ENCODE data around the gene TMEM120B.
A peak's percentile ranks its signal among the peaks of the same experiment; 100 is the strongest.

The TMEM120B gene

DNA sequence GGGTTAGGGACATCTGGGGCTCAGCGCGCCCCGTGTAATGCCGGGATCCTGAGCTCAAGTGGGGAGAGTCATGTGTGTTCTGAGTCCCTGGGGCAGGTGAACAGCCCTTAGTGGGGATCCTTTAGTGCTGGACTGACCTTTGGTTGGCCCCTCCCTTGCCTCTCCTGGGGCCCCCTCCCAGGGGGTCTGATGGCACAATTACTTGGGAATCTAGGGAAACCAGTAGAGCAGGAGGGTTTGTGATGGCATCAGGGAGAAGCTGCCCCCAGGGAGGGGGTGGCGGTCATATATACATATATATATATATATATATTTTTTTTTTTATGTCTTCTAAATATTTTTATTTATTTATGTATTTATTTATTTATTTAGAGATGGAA is 43.0 kb upstream of the TMEM120B start, which contains the start of gene MORN3:
MORN3 (minus strand) TSS at position 134 of the 380 bp plus-strand sequence. CDS start 171 bp downstream, outside the sequence.
- H3K9me3 ChIP-seq (ENCODE audit: control insufficient read depth, insufficient read depth, low read depth, low read length), result no peaks in the 10 kb centered on the region
- H3K4me1 ChIP-seq (ENCODE audit: control insufficient read depth, insufficient read depth, low read length), result 0 out of 2 replicates have a peak, but pooled peaks cover 2% of the 10 kb centered on the region
- no peak for TF ChIP-seq ZNF701 (tag by site-specific recombination; IDR thresholded peaks at IDR 0.05)
- peak; percentile 71 for TF ChIP-seq GLIS1 (tag by site-specific recombination; IDR thresholded peaks at IDR 0.05)
- ChIA-PET CTCF (interaction anchor here (0.5 to 5.5 kb wide), 13 partner anchors 8 to 358 kb away, joined by 3 to 70 read pairs (median 6); no protein-coding TSS in a partner anchor), POLR2A (interaction anchor here (0.6 kb wide), 1 partner anchor 97 kb away, joined by 6 read pairs; no protein-coding TSS in a partner anchor)
- no peak within 1 kb of the TSS for H3K4me3 ChIP-seq (ENCODE audit: low read depth, low read length)
- no peak within 1 kb of the TSS for H3K27ac ChIP-seq (ENCODE audit: extremely low read depth, low read depth, low read length)
- no peaks in the 10 kb centered on the region for H3K36me3 ChIP-seq (ENCODE audit: control insufficient read depth in 2 of 2, insufficient read depth in 1 of 2, low read length in 2 of 2)

DNA sequence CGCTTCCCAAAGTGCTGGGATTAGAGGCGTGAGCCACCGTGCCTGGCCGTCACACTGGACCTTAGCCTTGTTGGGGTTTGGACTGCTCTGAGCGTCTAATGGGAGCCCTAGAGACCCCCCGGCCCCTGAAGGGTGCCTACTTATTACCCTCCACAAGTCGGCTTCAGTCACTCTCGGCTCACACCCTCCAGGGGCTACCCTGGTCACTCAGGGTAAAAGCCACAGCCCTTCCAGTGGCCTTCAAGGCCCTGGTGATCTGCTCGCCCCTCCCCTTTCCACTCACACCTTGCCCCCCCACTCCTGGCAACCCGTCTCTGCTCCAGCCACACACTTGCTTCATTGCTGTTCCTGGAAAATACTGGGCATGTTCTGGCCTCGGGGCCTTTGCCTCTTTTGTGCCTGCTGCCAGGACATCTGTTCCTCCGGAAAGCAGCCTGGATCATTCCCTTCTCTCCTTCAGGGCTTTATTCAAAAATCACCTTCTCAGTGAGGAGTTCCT is 39.5 kb upstream of the TMEM120B start:
- Histone ChIP-seq H3K36me3 (ENCODE audit: control insufficient read depth in 2 of 2, insufficient read depth in 1 of 2, low read length in 2 of 2) (no peaks in the 10 kb centered on the region), H3K4me1 (ENCODE audit: control insufficient read depth, insufficient read depth, low read length) (0 out of 2 replicates have a peak, but pooled peaks cover 2% of the 10 kb centered on the region), H3K9me3 (ENCODE audit: control insufficient read depth, insufficient read depth, low read depth, low read length) (no peaks in the 10 kb centered on the region), H3K27ac (ENCODE audit: extremely low read depth, low read depth, low read length) (no peak overlapping the region; the same call in 1 of the 2 replicates), H3K4me3 (ENCODE audit: low read depth, low read length) (no peak overlapping the region)
- POLR2A ChIA-PET, result no interaction called here
- TF ChIP-seq HIC1 (tag by site-specific recombination; IDR thresholded peaks at IDR 0.05), result no peak
- TF ChIP-seq PRDM10 (tag by site-specific recombination; IDR thresholded peaks at IDR 0.05), result 0 out of 2 replicates have a peak, but pooled peaks have one; percentile 9
- peak; percentile 10; the same call in 1 of the 2 replicates for TF ChIP-seq BCL11B (tag by site-specific recombination; IDR thresholded peaks at IDR 0.05; ENCODE audit: low read depth)
- 0 out of 2 replicates have a peak, but pooled peaks have one; percentile 3 for TF ChIP-seq ZNF335 (tag by site-specific recombination; conservative IDR thresholded peaks at IDR 0.05)
- TF ChIP-seq BCL6B (tag by site-specific recombination; IDR thresholded peaks at IDR 0.05), result no peak
- TF ChIP-seq GLIS2 (tag by site-specific recombination; IDR thresholded peaks at IDR 0.05), result peak; percentile 37
- peak; percentile 72; the same call in 1 of the 2 replicates for TF ChIP-seq GLI4 (tag by site-specific recombination; IDR thresholded peaks at IDR 0.05)
- TF ChIP-seq FEZF1 (tag by site-specific recombination; IDR thresholded peaks at IDR 0.05), result no peak
- TF ChIP-seq, protein P1, sequence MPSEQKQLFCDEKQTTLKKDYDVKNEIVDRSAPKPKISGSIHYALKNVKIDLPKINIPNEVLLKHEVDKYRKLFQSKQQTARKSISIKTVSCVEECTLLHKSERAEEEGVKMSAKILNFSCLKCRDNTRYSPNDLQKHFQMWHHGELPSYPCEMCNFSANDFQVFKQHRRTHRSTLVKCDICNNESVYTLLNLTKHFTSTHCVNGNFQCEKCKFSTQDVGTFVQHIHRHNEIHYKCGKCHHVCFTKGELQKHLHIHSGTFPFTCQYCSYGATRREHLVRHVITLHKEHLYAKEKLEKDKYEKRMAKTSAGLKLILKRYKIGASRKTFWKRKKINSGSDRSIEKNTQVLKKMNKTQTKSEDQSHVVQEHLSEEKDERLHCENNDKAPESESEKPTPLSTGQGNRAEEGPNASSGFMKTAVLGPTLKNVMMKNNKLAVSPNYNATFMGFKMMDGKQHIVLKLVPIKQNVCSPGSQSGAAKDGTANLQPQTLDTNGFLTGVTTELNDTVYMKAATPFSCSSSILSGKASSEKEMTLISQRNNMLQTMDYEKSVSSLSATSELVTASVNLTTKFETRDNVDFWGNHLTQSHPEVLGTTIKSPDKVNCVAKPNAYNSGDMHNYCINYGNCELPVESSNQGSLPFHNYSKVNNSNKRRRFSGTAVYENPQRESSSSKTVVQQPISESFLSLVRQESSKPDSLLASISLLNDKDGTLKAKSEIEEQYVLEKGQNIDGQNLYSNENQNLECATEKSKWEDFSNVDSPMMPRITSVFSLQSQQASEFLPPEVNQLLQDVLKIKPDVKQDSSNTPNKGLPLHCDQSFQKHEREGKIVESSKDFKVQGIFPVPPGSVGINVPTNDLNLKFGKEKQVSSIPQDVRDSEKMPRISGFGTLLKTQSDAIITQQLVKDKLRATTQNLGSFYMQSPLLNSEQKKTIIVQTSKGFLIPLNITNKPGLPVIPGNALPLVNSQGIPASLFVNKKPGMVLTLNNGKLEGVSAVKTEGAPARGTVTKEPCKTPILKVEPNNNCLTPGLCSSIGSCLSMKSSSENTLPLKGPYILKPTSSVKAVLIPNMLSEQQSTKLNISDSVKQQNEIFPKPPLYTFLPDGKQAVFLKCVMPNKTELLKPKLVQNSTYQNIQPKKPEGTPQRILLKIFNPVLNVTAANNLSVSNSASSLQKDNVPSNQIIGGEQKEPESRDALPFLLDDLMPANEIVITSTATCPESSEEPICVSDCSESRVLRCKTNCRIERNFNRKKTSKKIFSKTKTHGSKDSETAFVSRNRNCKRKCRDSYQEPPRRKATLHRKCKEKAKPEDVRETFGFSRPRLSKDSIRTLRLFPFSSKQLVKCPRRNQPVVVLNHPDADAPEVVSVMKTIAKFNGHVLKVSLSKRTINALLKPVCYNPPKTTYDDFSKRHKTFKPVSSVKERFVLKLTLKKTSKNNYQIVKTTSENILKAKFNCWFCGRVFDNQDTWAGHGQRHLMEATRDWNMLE (tag by site-specific recombination; conservative IDR thresholded peaks at IDR 0.05; ENCODE audit: low read depth), result 0 out of 2 replicates have a peak, but pooled peaks have one; percentile 9
- CTCF ChIA-PET, result interaction anchor here (0.6 to 5.5 kb wide), 5 partner anchors 8 to 338 kb away, joined by 4 to 70 read pairs (median 6); no protein-coding TSS in a partner anchor

Measured in HEK293 (cell line).